Measurements from ENCODE around the gene IPCEF1.

Gene IPCEF1

DNA sequence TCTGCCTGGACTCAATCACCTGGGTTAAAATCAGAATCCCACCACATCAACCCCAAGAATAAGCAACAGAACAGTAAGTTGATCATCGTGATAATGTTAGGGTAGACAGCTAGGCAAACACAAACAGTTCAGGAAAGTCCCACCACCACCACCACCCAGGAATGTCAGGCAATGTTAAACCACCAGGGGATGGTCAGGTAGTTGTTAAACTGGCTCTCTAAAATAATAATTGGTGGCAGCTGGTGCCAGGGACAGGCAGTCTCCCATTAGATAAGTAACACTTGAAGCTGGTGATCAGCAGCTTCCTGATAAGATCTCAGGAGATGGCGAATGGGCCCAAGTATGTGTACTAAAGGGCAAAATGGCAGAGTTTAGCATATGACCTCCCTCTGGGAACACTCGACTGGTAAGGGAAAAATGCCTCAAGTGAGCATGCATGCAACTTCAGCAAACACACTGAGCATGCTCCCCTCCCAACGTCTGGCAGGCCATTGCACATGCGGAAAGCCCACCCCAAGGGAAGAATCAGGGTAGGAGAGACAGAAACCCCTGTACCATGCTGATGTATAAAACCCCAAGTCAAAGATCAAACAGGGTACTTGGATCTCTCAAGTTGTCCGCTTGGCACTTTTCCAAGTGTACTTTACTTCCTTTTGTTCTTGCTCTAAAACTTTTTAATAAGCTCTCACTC, 66.6 kb downstream of the IPCEF1 start:
- DNase-seq, result no peak

DNA sequence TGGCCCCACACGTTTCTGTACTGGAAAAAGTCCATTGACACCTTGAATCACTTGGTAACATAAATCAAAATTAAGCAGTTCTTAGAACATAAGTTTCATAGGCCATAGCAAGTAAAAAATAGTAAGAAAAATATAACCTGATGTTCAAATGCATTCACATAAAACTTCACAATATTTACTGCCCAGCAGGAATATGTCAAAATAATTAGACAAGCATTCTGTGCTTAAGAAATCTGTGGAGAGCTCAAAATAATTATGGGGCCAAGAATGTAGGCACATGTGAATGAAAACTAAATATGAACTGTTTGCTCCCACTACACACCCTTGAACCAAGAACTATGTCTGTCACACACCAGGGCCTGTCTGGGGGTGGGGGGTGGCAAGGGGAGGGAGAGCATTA, 70.8 kb downstream of the IPCEF1 start:
- DNase-seq, result no peak

DNA sequence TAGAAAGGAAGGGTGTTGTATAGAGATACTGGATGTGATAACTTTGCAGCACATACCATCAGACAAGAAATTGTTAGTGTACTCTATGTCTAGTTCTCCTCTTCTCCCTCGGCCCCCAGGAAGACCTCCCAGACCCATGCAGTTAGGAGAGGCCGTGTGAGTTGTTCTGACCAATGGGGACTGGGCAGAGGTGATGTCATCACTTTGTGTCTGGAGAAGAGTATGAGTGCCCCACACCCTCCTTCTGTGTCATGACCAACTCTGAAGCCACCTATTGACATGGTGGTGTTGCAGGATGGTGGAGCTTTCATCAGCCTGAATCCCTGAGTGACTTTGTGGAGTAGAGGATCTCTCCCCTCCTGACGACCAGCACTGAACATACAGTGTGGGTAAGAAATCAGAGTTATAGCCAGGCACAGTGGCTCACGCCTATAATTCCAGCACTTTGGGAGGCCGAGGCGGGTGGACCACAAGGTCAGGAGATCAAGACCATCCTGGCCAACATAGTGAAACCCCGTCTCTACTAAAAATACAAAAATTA, 72.2 kb downstream of the IPCEF1 start:
- no peak for DNase-seq

DNA sequence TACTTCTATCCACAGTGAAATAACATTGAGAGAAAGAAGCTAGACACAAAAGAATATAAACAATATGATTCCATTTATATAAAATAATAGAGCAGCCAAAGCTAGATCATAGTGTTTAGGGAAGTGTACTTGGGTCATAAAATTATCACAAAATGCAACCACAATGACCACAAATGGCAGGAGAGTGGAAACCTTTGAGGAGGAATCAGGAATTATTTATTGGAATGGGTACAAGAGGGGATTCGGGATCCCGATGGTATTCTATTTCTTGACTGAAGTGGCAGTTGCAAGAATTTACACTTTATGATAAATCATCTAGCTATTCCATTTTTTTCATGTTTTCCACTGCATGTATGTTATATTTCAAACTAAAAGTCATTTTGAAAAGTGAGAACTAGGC, 76.1 kb downstream of the IPCEF1 start:
- DNase-seq, result no peak

DNA sequence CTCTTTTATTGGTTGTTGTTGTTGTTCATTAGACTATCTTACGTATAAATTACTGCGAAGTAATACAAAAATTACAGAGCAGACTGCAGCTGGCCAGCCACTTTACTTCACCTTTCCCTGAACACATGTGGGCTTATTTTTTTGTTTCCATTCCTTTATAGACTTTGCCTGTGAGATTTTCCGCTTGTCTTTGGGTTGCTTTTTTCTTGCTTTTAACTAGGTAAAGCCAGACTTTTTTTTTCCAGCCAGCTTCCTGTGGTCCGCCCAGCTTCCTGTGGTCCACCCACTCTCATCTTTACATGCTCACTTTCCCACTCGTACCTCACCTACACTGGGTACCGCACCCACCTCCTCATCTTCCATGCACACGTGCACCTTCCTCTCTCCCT, 79.0 kb downstream of the IPCEF1 start:
- DNase-seq, result no peak

DNA sequence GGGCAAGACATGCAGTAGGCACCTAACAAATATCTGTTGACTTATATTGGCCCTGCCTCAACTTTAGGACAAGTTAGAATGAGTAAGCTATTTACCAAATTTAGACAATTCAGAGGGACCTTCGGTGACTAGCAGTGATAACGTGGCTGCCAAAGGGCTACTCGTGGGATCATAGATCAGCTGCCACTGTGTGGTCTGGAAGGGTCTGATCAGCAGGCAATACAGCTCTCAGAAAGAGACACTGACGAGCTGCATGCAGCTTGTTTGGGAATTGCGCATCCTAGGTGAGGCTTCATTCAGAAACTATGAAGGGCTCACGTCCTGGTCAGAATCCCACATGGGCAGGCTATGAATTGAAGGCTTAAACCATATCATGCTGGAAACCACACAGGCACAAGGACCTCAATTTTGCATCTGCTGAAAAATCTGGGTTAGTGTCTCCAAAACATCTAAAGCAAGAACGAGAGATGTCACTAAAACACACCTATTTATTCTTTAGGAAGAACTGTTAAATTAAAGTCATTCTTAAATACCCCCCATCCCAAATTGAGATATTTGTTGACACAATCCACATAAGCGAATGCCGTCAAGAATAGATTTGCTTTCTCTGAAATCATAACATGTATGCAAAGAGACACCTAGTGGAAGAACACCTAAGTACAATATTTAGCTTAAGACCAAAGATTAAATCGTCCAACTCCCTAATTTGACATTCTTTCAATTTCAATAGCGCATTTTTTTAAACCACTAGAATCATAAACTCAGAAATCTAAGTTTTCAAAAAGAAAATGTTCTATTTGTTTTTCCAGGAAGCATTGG, 79.6 kb downstream of the IPCEF1 start:
- DNase-seq, result no peak

DNA sequence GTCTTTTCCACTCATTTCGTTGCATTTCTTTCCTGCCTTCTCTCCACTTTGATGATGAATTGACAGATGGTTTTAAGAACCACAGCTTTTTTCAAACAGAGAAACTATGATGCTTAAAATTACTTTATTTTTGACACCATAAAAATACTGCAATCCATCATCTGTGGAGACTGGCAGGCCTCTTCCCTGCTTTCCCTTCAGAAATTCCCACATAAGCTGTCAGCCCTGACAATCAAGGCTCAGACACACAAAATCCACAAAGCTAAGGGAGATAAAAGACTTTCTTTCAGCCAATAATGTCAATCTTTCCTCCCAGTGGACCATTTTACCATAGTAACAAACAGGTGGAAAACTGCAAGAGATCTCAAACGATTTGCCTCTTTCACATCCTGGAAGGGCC, 82.4 kb downstream of the IPCEF1 start:
- DNase-seq, result no peak

DNA sequence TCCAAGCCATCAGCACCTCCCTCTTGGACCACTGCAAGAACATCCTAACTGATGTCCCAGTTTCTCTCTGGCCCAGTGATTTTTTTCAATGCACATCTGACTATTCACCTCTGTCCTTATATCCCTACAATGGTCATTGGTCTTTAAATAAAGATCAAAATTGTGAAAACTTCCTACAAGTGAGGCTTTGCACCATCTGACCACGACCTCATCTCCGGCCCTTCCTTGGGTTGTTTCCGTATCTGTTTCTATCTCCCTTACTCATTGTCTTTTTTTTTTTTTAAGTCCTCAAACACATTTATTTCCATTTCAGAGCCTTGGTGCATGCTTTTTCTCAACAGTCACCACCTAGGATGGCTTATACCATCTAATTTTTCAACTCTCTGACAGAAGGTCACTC, 88.1 kb downstream of the IPCEF1 start:
- DNase-seq, result no peak

DNA sequence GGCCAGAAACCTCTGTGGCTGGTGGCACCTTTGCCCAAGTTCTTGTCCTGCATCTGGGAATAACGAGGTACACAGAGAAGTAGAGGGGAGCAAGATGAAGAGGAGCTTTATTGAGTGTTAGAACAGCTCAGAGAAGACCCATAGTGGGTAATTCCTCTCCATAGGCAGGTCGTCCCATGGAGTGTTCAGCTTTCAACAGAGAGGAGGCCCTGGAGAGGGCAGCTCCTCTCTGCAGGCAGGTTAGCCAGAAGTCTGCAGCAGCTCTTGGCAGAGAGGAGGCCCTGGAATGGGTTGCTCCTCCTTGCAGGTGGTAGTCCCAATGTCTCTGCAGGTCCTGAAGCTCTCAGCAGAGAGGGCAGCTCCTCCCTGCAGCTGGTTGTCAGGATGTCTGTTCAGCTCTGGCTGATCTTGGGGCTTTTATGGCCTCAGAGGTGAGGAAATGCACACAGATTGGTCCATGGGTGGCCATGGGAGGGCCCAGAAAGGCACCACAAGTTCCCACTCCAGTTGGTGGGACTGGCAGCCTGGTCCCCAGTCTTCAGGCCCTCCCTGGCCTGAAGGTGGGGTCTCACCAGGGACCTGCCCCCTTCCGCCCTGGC, 89.0 kb downstream of the IPCEF1 start:
- DNase-seq, result no peak

DNA sequence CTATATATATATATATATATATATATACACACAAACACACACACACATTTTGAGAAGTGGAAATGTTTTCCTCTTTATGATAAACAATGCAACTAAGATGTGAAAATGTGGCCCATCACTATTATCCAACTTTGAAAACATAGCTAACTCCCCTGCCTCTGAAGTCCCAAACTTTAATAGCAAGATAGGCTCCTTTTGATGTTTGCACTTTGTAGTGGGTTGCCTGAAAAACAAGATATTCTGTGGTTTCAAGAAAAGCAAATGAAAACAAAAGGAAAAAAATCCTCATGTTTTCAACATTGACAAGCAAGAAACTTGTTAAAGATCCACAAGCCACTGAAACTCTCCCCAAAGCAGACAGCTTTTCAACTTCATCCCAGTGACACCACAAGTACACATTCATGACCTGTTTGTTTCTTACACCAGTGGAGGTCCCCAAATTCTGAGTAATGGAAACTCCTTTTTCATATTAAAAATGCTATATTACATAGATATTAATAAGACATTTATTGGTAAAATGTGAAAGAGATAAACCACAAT, 90.0 kb downstream of the IPCEF1 start:
- DNase-seq, result no peak

DNA sequence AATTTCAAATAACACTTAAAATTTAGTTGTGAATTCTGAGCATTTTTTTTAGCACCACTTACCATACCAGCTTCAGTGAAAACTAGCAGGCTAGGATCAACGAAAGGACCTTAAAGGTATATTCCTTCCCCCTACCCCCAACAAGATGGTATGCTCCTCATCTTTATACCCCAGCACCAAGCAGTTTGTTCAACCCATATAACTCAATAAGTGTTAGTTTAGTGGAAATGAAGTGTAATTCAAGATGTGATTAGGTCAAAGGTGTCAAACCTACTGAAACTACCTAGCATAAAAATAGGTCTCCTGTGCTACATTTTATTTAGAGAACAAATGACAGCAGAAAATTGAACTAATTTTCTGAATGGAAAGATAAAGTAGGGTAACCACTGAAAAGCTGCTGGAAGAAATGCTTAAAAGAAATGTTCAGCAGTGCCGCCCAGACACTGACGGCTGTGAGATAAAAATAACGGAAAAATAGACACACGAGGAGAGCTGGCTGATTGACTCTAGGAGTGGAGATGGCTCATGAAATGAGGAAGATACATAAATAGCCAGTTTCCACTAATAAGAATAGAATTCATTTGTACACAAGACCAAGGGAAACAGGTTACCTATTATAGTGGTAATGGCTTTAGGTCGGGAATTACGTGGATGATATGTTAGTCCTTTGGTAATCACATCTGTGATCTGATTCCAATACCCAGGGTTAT, 94.8 kb downstream of the IPCEF1 start:
- no peak for DNase-seq

DNA sequence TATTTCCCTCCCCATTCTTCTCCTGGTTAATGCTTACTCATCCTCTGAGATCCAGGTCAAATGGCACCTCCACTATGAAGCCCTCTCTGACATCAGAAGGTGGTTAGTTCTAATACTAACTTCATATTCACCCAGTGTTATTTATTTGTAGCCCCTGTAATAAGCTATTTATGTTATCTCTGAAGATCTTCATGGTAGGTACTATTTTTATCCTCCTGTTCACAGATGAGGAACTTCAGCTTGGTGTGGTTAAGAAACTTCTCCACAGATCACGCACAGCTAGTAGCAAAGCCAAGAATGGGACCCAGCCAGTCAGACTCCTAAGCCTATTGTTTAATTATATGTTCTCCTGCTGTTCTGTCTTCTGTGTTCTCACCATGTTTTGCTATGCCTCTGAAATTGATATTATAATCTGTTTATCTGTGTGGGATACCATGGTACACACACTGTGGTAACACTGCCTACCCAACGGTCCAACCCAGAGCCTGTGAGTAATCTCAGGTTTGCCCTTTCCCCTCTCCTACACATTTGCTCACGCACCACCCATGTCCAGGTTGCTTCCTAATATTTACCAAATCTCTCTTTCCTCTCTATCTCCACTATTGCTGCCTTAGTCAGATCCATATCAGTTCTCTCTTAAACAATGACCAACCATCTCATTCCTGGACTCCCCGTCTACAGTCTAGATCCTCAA, 98.4 kb downstream of the IPCEF1 start:
- no peak for DNase-seq

DNA sequence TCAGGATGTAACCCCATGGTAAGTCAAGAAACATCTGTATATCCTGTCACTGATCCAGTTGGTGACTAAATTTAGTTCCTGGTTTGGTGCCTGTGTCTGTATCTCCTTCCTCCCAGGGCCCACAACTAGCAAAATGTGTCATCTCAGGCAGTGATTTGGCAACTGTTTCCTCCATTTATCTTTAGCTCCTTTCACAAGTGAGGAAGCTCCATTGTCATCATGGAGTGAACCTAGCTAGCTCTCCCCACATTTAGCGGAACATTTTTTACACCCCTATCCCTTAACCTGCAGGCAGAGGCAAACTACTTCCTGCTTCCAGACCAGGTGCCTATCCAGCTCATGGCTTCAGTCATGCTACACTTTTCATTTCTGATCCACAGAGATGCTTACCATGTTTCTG, 99.5 kb downstream of the IPCEF1 start:
- no peak for DNase-seq

DNA sequence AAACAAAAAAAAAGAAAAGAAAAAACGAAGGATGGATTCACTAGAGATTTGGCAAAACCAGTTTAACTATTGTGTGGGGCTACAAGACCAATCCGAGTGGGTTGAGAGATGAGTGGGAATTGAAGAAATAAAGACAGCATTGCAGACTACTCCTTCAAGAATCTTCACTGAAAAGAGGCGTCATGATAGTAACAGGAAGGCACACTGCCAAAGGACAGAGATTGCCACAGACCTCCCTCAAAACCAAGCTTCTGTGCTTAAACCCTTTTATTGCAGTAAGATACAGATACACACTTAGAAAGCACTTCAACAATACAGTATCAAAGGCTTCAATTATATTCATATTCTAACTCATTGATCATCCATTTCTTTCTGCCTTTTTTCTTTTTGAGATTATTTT, 103.9 kb downstream of the IPCEF1 start:
- no peak for DNase-seq

DNA sequence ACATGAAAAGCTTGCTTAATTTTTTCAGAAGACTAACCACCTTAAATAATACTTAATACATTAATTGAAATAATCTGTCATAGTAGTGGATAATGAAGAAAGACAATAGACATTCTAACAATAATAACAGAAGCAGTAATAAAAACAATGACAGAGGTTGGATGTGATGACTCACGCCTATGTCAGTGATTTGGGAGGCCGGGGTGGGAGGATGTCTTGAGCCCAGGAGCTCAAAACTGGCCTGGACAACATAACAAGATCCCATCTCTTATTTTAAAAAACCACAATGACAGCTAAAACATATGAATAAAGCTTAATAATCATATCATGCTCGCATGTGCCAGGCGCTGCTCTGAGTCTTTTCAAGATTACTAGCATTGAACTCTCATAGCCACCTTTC, 105.5 kb downstream of the IPCEF1 start:
- DNase-seq, result no peak

DNA sequence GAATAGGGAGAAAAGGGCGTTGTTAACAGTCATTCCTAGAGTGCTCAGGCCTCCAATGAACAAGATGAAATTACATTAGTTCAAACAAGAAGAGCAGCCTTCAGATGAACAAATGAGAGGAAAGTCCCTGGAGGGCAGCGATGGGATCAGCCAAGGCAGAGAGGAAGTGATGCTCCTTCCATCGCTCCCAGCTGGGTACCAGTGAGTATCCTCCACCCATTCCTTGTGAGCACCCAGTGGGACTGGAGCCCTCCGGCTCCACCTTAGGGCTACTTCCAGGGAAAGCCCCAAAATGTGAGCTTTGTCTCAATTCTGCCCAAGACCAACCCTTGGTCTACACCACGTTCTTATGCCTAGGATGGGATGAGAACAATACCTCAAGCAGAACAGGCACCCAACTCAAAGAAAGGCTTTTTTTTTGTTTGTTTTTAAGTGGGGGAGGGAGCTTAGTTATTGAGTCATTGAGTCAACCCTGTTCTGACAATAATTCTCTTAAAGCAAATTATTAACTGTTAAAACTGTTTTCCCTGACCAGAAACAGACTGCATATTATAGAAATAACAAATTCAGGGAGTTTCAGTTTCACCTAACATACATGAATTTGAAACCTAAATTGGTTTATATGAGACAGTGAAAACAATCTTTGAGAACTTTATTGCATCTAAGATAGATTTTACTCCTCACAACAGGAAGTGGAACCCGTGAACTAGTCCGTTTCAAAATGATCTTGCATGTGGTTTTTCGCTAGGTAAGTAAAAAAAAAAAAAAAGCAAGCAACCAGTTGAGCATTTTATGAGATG, 106.9 kb downstream of the IPCEF1 start:
- no peak for DNase-seq

DNA sequence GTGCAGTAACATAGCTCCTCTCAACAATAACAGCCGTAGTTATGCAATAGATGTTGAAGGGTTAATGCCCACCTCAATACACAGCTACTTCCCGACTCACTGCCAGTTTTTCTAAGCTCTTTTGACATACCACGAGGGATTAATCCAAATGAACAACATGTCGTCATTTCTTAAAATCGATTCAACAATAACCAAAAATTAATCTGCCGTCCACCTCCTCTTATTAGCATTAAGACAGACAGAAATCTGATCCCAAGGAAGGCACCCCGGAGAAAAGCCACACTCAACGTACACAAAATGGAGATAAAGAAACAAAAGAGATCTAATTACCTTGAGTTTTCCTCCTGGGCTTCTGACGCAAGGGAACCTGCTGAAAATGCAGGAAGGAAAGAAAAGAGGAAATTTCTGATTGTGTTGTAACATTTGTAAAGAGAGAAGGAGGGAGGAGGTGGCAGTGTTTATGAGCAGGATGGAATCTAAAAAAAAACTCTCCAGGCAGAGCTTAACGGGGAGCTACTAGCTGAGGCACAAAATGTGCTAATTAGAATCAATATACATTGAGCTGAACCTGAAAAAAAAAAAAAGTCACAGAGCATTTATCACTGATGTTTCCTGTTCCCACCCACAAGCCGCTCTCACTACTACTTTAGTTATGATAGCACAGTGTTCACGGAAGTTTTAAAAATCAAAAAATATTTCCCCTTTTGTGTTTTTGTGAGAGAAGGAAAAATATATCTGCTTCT, 109.3 kb downstream of the IPCEF1 start:
- DNase-seq, result no peak

DNA sequence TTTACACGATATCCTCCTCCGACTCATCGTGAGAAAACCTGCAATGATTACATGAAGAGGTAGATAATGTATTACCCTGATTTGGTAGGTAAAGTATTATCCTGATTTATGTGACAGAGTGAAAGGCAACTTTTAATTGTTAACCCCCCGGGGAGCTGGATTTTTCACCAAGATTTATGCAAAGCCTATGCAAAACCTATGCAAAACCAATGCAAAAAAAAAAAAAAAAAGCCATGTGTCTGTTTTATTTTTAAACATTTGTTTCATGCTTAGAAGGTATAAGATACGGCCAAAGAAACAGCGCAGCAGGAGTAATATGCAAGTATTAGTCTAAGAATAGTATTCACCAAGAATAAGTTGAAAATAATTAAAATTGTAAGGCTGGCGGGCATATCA, 109.9 kb downstream of the IPCEF1 start:
- no peak for DNase-seq

DNA sequence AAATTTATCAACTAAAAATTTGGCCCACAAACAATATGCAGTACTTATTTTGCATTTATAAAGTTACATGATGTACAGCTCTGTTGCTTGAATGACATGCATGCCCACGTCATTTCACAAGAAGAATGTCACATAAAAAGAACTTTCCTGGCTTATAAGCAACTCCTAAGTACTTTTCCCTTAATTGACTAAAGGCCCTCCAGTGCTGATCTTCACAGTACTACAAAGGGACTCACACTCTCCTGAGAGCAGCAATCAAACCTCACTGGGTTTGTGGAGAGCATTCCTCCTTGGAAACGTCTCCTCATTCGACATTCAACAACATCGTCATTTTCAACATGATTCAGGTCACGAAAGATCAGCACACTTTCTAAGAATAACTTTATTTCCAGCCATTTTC, 111.1 kb downstream of the IPCEF1 start:
- DNase-seq, result no peak

DNA sequence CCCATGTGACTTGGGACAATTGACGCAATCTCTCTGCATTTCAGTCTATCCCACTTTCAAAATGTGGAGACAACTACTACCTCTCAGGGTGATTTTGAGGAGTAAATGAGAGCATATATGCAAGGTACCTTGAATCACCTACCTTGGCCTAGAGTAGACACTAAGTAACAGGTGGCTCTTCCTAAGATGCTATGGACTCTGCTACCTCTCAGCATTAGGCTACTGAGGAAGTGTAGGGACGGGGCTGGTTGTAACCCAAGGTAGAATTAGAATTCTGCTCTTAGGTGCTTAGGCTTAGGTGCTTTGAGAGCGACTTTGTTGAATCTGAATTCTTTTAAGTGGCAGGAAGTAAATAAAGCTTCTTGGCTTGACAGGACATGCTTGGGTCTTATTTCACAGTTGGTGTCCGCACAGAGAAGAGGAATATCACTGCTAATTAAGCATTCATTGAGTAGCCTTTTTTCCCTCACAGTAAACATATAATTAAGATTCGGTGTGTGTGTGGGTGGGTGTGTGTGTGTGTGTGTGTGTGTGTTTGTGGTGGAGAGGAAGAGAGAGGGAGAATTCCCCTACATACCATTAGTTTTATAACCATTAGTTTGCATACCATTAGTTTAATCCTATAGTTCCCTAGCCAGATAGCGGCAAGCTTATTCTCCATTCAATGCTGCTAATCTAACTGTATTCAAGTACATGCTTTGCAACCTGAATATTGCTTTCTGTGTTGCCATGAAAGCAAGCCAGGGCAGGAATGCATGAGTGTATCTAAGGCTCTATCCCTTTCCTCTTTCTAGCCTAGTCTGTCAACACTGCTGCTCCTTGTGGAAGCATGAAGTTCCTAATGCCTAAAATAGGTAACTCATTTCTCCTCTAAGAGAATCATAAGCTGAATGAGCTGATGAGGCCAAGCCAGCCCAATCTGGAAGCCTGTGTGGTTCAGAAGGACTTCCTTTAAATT, 112.5 kb downstream of the IPCEF1 start:
- no peak for DNase-seq

Measured in activated CD4-positive, alpha-beta T cell treated with anti-CD3 and anti-CD28 coated beads for 1 hour (primary cell).